ENCODE measurements around the gene MAPK1.

- TF ChIP-seq CTCF (IDR thresholded peaks at IDR 0.05) (no peak), POLR2AphosphoS5 (IDR thresholded peaks at IDR 0.05) (no peak), POLR2A (IDR thresholded peaks at IDR 0.05) (no peak), EP300 (IDR thresholded peaks at IDR 0.05) (no peak)
These were observed 140.8 kb downstream of the MAPK1 start for GRCh38 chr22:21726650-21727049.
